HG02973 (cell line): ENCODE results near the gene TAAR2.
"Not testable (repeated sequence)": the region's sequence is repeated elsewhere in the genome, so short reads cannot be mapped to it uniquely, and the experiment has no call there.

Experiments
- ATAC-seq: cut with Tn5 transposase; IDR thresholded peaks from one replicate; pipeline ENCODE4 v1.9.1; 2021; ENCODE audit warnings: moderate library complexity; ENCODE audit not compliant: unreplicated experiment

The TAAR2 gene

GRCh38 chr6:132614554-132614953 is 9.5 kb downstream of the TAAR2 start:
- ATAC-seq = no peak

GRCh38 chr6:132612449-132613108 is 11.5 kb downstream of the TAAR2 start:
- ATAC-seq = no peak

GRCh38 chr6:132611616-132612015 is 12.5 kb downstream of the TAAR2 start:
- ATAC-seq = no peak

GRCh38 chr6:132607544-132608233 is 16.4 kb downstream of the TAAR2 start:
- no peak for ATAC-seq

GRCh38 chr6:132604635-132605152 is 19.4 kb downstream of the TAAR2 start:
- no peak for ATAC-seq

- not testable (repeated sequence) for ATAC-seq
Observed at GRCh38 chr6:132600900-132601299, 23.2 kb downstream of the TAAR2 start.

GRCh38 chr6:132598473-132598872 is 25.6 kb downstream of the TAAR2 start:
- peak; percentile 92 for ATAC-seq

GRCh38 chr6:132596201-132596600 is 27.9 kb downstream of the TAAR2 start:
- ATAC-seq = no peak

GRCh38 chr6:132592855-132593254 is 31.2 kb downstream of the TAAR2 start:
- no peak for ATAC-seq

GRCh38 chr6:132590362-132590761 is 33.7 kb downstream of the TAAR2 start:
- ATAC-seq = no peak

- no peak for ATAC-seq
Observed at GRCh38 chr6:132589454-132589853, 34.6 kb downstream of the TAAR2 start, which contains the start of gene TAAR5. TAAR5 (minus strand) TSS chr6:132589741; CDS start chr6:132589686, 55 bp downstream.

- no peak for ATAC-seq
Observed at GRCh38 chr6:132587424-132587823, 36.7 kb downstream of the TAAR2 start.

- ATAC-seq = no peak
Observed at GRCh38 chr6:132584698-132585097, 39.4 kb downstream of the TAAR2 start.

GRCh38 chr6:132571774-132572173 is 52.3 kb downstream of the TAAR2 start:
- ATAC-seq = no peak

- ATAC-seq = no peak
Observed at GRCh38 chr6:132570221-132570777, 53.8 kb downstream of the TAAR2 start, which contains the start of gene TAAR6. TAAR6 (plus strand) TSS chr6:132570322; CDS start chr6:132570322, 0 bp downstream.

GRCh38 chr6:132569170-132569569 is 54.9 kb downstream of the TAAR2 start:
- ATAC-seq = no peak

GRCh38 chr6:132568611-132569010 is 55.5 kb downstream of the TAAR2 start:
- ATAC-seq = no peak

GRCh38 chr6:132567566-132567965 is 56.5 kb downstream of the TAAR2 start:
- ATAC-seq = no peak
